ENCODE measurements around the gene RERE. TPM values are rescaled to one million over a fixed set of nuclear protein-coding genes. Genes with fewer than 3 reads are reported as not detected.

RERE gene
- total RNA-seq, 1 experiment from 2014 or later = 217 TPM

DNA sequence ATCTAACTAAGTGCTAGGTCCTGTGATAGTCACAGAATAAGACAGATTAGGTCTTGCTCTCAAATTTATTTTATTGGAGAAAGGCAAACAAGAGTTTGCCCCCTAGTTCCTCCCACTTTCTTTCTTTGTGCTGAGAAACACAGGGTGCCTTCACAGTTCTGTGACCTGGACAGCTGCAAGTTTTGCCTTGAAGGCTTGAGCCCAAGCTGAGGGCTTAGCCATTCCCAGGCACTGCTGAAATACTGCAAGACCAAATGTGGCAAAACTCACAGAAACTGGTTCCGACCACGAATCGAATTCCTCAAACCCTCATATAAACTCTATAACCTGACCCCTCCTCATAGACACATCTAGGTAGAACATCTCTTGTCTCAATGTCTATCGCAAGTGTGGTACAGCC is 227.9 kb downstream of the RERE start:
- in situ Hi-C loops (cut with HindIII; ENCODE audit: low pct_unique_long_range_greater_than_20kb, low sequenced_read_pairs) (no loop called here), intact Hi-C loops (cut with micrococcal nuclease; ENCODE audit: unreplicated experiment) (no loop called here)
- Histone ChIP-seq H3K27ac (ENCODE audit: low read length) (no peak overlapping the region), H3K27me3 (ENCODE audit: control insufficient read depth, insufficient read depth, low read length) (no peaks in the 10 kb centered on the region), H3K4me1 (ENCODE audit: control insufficient read depth, insufficient read depth, low read length) (peaks cover 14% of the 10 kb centered on the region; the same call in 1 of the 2 replicates), H3K9me3 (ENCODE audit: control insufficient read depth, insufficient read depth, low read depth, low read length) (no peaks in the 10 kb centered on the region), H3K36me3 (ENCODE audit: control insufficient read depth, insufficient read depth, low read length) (no peaks in the 10 kb centered on the region), H3K4me3 (ENCODE audit: low read depth in 2 of 2, low read length in 2 of 2) (no peak overlapping the region)
- DNase-seq (ENCODE audit: low read depth, low spot score) = no peak
- POLR2A ChIA-PET = no interaction called here
- no peak for TF ChIP-seq SIN3A (IDR thresholded peaks at IDR 0.05; ENCODE audit: borderline replicate concordance, insufficient read depth, low read depth, low read length)
- TF ChIP-seq, protein P1, sequence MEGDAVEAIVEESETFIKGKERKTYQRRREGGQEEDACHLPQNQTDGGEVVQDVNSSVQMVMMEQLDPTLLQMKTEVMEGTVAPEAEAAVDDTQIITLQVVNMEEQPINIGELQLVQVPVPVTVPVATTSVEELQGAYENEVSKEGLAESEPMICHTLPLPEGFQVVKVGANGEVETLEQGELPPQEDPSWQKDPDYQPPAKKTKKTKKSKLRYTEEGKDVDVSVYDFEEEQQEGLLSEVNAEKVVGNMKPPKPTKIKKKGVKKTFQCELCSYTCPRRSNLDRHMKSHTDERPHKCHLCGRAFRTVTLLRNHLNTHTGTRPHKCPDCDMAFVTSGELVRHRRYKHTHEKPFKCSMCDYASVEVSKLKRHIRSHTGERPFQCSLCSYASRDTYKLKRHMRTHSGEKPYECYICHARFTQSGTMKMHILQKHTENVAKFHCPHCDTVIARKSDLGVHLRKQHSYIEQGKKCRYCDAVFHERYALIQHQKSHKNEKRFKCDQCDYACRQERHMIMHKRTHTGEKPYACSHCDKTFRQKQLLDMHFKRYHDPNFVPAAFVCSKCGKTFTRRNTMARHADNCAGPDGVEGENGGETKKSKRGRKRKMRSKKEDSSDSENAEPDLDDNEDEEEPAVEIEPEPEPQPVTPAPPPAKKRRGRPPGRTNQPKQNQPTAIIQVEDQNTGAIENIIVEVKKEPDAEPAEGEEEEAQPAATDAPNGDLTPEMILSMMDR (IDR thresholded peaks at IDR 0.05) = no peak
- no TSS peak for BruUV-seq (replicated peaks)
- no peak for ATAC-seq
- CTCF ChIA-PET = no interaction called here

DNA sequence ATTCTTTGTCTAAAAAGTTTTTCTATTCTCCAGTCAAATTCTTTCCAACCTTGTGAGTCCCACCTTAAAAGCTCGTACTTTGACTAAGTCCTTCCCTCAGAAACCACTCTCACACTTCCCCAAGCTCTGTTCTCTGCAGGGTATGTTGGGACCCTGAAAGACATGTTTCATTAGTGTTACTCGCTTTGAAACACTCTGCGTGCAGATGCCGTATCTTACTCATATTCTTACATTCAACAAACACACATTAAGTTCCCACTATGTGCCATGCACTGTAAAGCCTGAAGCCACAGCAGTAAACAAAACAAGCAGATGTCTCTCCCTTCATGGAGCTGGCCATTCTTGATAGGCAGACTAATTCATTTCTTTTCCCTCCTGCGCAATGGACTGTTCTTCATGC is 229.7 kb downstream of the RERE start:
- intact Hi-C loops (cut with micrococcal nuclease; ENCODE audit: unreplicated experiment) (no loop called here), in situ Hi-C loops (cut with HindIII; ENCODE audit: low pct_unique_long_range_greater_than_20kb, low sequenced_read_pairs) (no loop called here)
- Histone ChIP-seq H3K4me3 (ENCODE audit: low read depth in 2 of 2, low read length in 2 of 2) (no peak overlapping the region), H3K36me3 (ENCODE audit: control insufficient read depth, insufficient read depth, low read length) (no peaks in the 10 kb centered on the region), H3K9me3 (ENCODE audit: control insufficient read depth, insufficient read depth, low read depth, low read length) (no peaks in the 10 kb centered on the region), H3K27ac (ENCODE audit: low read length) (no peak overlapping the region), H3K27me3 (ENCODE audit: control insufficient read depth, insufficient read depth, low read length) (no peaks in the 10 kb centered on the region), H3K4me1 (ENCODE audit: control insufficient read depth, insufficient read depth, low read length) (peaks cover 14% of the 10 kb centered on the region)
- DNase-seq (ENCODE audit: low read depth, low spot score) (no peak), ATAC-seq (no peak)
- CTCF ChIA-PET = no interaction called here
- POLR2A ChIA-PET = no interaction called here
- TF ChIP-seq POLR2AphosphoS5 (IDR thresholded peaks at IDR 0.05; ENCODE audit: low read depth, low read length) (no peak), TCF7L2 (IDR thresholded peaks at IDR 0.05; ENCODE audit: low read depth, low read length) (no peak), SIN3A (IDR thresholded peaks at IDR 0.05; ENCODE audit: borderline replicate concordance, insufficient read depth, low read depth, low read length) (no peak)
- TF ChIP-seq, protein P2, sequence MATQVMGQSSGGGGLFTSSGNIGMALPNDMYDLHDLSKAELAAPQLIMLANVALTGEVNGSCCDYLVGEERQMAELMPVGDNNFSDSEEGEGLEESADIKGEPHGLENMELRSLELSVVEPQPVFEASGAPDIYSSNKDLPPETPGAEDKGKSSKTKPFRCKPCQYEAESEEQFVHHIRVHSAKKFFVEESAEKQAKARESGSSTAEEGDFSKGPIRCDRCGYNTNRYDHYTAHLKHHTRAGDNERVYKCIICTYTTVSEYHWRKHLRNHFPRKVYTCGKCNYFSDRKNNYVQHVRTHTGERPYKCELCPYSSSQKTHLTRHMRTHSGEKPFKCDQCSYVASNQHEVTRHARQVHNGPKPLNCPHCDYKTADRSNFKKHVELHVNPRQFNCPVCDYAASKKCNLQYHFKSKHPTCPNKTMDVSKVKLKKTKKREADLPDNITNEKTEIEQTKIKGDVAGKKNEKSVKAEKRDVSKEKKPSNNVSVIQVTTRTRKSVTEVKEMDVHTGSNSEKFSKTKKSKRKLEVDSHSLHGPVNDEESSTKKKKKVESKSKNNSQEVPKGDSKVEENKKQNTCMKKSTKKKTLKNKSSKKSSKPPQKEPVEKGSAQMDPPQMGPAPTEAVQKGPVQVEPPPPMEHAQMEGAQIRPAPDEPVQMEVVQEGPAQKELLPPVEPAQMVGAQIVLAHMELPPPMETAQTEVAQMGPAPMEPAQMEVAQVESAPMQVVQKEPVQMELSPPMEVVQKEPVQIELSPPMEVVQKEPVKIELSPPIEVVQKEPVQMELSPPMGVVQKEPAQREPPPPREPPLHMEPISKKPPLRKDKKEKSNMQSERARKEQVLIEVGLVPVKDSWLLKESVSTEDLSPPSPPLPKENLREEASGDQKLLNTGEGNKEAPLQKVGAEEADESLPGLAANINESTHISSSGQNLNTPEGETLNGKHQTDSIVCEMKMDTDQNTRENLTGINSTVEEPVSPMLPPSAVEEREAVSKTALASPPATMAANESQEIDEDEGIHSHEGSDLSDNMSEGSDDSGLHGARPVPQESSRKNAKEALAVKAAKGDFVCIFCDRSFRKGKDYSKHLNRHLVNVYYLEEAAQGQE (IDR thresholded peaks at IDR 0.05; ENCODE audit: insufficient read depth in 1 of 2, low read depth in 2 of 2, low read length in 1 of 2) = no peak
- TF ChIP-seq, protein P1 (IDR thresholded peaks at IDR 0.05) = no peak
- no TSS peak for BruUV-seq (replicated peaks)

Data from Panc1 (cell line).